HL-60 (cell line): Measurements from ENCODE around the gene NBDY.

Source experiments
- CTCF ChIP-seq: IDR thresholded peaks from one replicate; pipeline ENCODE4 v1.5.1; 2011; ENCODE audit warnings: low read length, control low read depth, inconsistent platforms; ENCODE audit not compliant: insufficient read depth
- GABPA ChIP-seq: IDR thresholded peaks from 2 replicates; pipeline ENCODE4 v1.6.1; 2012; ENCODE audit warnings: low read depth
- POLR2AphosphoS5 ChIP-seq: IDR thresholded peaks from 2 replicates; pipeline ENCODE4 v1.6.1; 2012; ENCODE audit warnings: low read depth
- TF ChIP-seq, protein P1 (sequence below): IDR thresholded peaks from 2 replicates; pipeline ENCODE4 v1.6.1; 2012; ENCODE audit warnings: low read depth; ENCODE audit not compliant: insufficient replicate concordance

- TF ChIP-seq CTCF, result no peak
- TF ChIP-seq, protein P1, sequence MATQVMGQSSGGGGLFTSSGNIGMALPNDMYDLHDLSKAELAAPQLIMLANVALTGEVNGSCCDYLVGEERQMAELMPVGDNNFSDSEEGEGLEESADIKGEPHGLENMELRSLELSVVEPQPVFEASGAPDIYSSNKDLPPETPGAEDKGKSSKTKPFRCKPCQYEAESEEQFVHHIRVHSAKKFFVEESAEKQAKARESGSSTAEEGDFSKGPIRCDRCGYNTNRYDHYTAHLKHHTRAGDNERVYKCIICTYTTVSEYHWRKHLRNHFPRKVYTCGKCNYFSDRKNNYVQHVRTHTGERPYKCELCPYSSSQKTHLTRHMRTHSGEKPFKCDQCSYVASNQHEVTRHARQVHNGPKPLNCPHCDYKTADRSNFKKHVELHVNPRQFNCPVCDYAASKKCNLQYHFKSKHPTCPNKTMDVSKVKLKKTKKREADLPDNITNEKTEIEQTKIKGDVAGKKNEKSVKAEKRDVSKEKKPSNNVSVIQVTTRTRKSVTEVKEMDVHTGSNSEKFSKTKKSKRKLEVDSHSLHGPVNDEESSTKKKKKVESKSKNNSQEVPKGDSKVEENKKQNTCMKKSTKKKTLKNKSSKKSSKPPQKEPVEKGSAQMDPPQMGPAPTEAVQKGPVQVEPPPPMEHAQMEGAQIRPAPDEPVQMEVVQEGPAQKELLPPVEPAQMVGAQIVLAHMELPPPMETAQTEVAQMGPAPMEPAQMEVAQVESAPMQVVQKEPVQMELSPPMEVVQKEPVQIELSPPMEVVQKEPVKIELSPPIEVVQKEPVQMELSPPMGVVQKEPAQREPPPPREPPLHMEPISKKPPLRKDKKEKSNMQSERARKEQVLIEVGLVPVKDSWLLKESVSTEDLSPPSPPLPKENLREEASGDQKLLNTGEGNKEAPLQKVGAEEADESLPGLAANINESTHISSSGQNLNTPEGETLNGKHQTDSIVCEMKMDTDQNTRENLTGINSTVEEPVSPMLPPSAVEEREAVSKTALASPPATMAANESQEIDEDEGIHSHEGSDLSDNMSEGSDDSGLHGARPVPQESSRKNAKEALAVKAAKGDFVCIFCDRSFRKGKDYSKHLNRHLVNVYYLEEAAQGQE, result no peak
- no peak for TF ChIP-seq GABPA
- TF ChIP-seq POLR2AphosphoS5, result no peak
Observed at GRCh38 chrX:56802428-56802827, 73.4 kb downstream of the NBDY start.
